HepG2 (cell line): ENCODE measurements around the gene PGGT1B. TPM values are rescaled to one million over a fixed set of nuclear protein-coding genes. Genes with fewer than 3 reads are reported as not detected.

Experiments used
- ATAC-seq: fragments of 200-7000 bp; cut with Tn5 transposase; 3 replicates; pipeline ENCODE4 v1.9.1; 2020; ENCODE audit warnings: mild to moderate bottlenecking, moderate library complexity
- BruUV-seq: library from RNA; stranded (reverse); fragments of 400-500 nt; replicated peaks from 2 replicates; lab custom pipeline; 2021; lab: Mats Ljungman, UMichigan
- CTCF ChIA-PET: fragments of 300-600 bp; formaldehyde crosslinking; extraction: SDS; loops from one replicate; lab custom pipeline; 2021; ENCODE audit warnings: low total read pairs, inconsistent platforms, low intra/inter-chr PET ratio; lab: Yijun Ruan, JAX
- POLR2A ChIA-PET: fragments of 350-600 bp; sonication (Branson Sonifier 250); formaldehyde crosslinking; loops from one replicate; lab custom pipeline; 2020; ENCODE audit warnings: antibody characterized with exemption, inconsistent platforms; lab: Yijun Ruan, JAX
- DNase-seq: peaks from one replicate; pipeline ENCODE4 v3.0.0-alpha.2; 2015; ENCODE audit warnings: low spot score
- FAIRE-seq: peaks from 3 replicates; lab custom pipeline; 2011; peaks lifted over from hg19 to GRCh38; lab: Jason Lieb, UNC
- H2AFZ ChIP-seq: one replicate; pipeline ENCODE4 v1.6.1; 2011; ENCODE audit warnings: low read length, inconsistent platforms
- H3K27ac ChIP-seq: fragments of 300-600 bp; 3 replicates; pipeline ENCODE4 v1.8.0; 2011; ENCODE audit warnings: mixed run types, mild to moderate bottlenecking, mixed read lengths, low read length, inconsistent platforms; ENCODE audit not compliant: insufficient read depth; ENCODE audit errors: extremely low read length
- H3K27me3 ChIP-seq, 2 experiments: fragments of 200-600 bp in 1 of 2; 2 replicates in 1 of 2; 3 replicates in 1 of 2; pipeline versions ENCODE4 v1.6.0 to v1.8.0; 2011; ENCODE audit warnings: low read length in 2 of 2, mild to moderate bottlenecking in 2 of 2, moderate library complexity in 2 of 2, inconsistent platforms in 1 of 2; ENCODE audit not compliant: insufficient read depth in 2 of 2, control insufficient read depth in 1 of 2
- H3K36me3 ChIP-seq, 2 experiments: fragments of 200-600 bp in 1 of 2; replicated peaks in 1 of 2; 2 replicates in 1 of 2; 3 replicates in 1 of 2; pipeline versions ENCODE4 v1.5.1 to v1.8.0; 2011; ENCODE audit warnings: low read length in 2 of 2, inconsistent platforms in 1 of 2; ENCODE audit not compliant: insufficient read depth in 2 of 2, control insufficient read depth in 1 of 2
- H3K4me1 ChIP-seq: 2 replicates; pipeline ENCODE4 v1.5.1; 2012; ENCODE audit warnings: low read length, inconsistent platforms; ENCODE audit not compliant: insufficient read depth
- H3K4me2 ChIP-seq: 2 replicates; pipeline ENCODE4 v1.6.0; 2011; ENCODE audit warnings: low read depth, low read length, inconsistent platforms
- H3K4me3 ChIP-seq, 3 experiments: fragments of 200-600 bp in 1 of 3; sonication (generic), shearing (Covaris generic) in 1 of 3; replicated peaks in 1 of 3; 2 replicates each; pipeline ENCODE4 v1.5.1; 2011 to 2016; ENCODE audit warnings: low read length in 3 of 3, inconsistent platforms in 2 of 3, low read depth in 2 of 3, mild to moderate bottlenecking in 2 of 3, control low read depth in 1 of 3, mixed read lengths in 1 of 3; ENCODE audit not compliant: insufficient read depth in 1 of 3
- H3K79me2 ChIP-seq: one replicate; pipeline ENCODE4 v1.6.1; 2011; ENCODE audit warnings: low read length, inconsistent platforms; ENCODE audit not compliant: insufficient read depth
- H3K9ac ChIP-seq: 2 replicates; pipeline ENCODE4 v1.6.0; 2011; ENCODE audit warnings: mild to moderate bottlenecking, low read depth, low read length, inconsistent platforms; ENCODE audit not compliant: insufficient read depth
- H3K9me3 ChIP-seq: 2 replicates; pipeline ENCODE4 v1.5.1; 2012; ENCODE audit warnings: mild to moderate bottlenecking, low read length
- H4K20me1 ChIP-seq: 2 replicates; pipeline ENCODE4 v1.6.0; 2011; ENCODE audit warnings: inconsistent platforms, mild to moderate bottlenecking, low read length, moderate library complexity; ENCODE audit not compliant: insufficient read depth
- ELF1 ChIP-seq: sonication (generic); formaldehyde crosslinking; IDR thresholded peaks from 2 replicates; pipeline ENCODE4 v1.4.0; 2020; ENCODE audit warnings: missing genetic modification reagents
- HNF1A ChIP-seq, 2 experiments: sonication (generic) in 1 of 2; formaldehyde crosslinking in 1 of 2; IDR thresholded peaks; 2 replicates each; pipeline versions ENCODE4 v1.4.0 to v1.6.1; 2016 to 2020; ENCODE audit warnings: borderline replicate concordance in 1 of 2, low read depth in 1 of 2, mild to moderate bottlenecking in 1 of 2, missing genetic modification reagents in 1 of 2
- HNRNPH1 ChIP-seq: fragments of 200-400 bp; formaldehyde crosslinking; optimal IDR thresholded peaks from 2 replicates; pipeline ENCODE3; 2017; ENCODE audit warnings: mild to moderate bottlenecking, low read depth, low read length
- KAT2B ChIP-seq: fragments of 150-350 bp; IDR thresholded peaks from 2 replicates; pipeline ENCODE4 v1.6.1; 2014; ENCODE audit warnings: low read depth, low read length, borderline replicate concordance
- KMT2B ChIP-seq: IDR thresholded peaks from 2 replicates; pipeline ENCODE4 v1.6.1; 2016; ENCODE audit warnings: missing genetic modification reagents, missing compliant biosample characterization
- MXD3 ChIP-seq: IDR thresholded peaks from 2 replicates; pipeline ENCODE4 v1.6.1; 2016; ENCODE audit warnings: mild to moderate bottlenecking, missing biosample characterization, missing genetic modification reagents
- PRMT3 ChIP-seq: sonication (generic); formaldehyde crosslinking; IDR thresholded peaks from 2 replicates; pipeline ENCODE4 v1.8.1; 2022; ENCODE audit warnings: low read depth, mild to moderate bottlenecking, moderate library complexity, missing genetic modification reagents, borderline replicate concordance
- SNRNP70 ChIP-seq: fragments of 200-400 bp; formaldehyde crosslinking; IDR thresholded peaks from 2 replicates; pipeline ENCODE4 v1.6.1; 2017; ENCODE audit warnings: mild to moderate bottlenecking, low read depth, low read length, moderate library complexity
- TSC22D2 ChIP-seq: sonication (generic); formaldehyde crosslinking; IDR thresholded peaks from 2 replicates; pipeline ENCODE4 v1.5.1; 2020; ENCODE audit warnings: missing genetic modification reagents, mild to moderate bottlenecking, borderline replicate concordance
- YY1 ChIP-seq: IDR thresholded peaks from 2 replicates; pipeline ENCODE4 v1.6.1; 2011; ENCODE audit warnings: low read length, low read depth, moderate library complexity, mild to moderate bottlenecking; ENCODE audit not compliant: insufficient read depth, insufficient replicate concordance
- ZNF639 ChIP-seq: conservative IDR thresholded peaks from 2 replicates; pipeline ENCODE4 v1.6.1; 2018; ENCODE audit warnings: missing genetic modification reagents
- ZNF710 ChIP-seq: sonication (generic); formaldehyde crosslinking; IDR thresholded peaks from 2 replicates; pipeline ENCODE4 v1.5.0; 2020; ENCODE audit warnings: mild to moderate bottlenecking, missing genetic modification reagents, borderline replicate concordance
- ZNF761 ChIP-seq: sonication (generic); formaldehyde crosslinking; conservative IDR thresholded peaks from 2 replicates; pipeline ENCODE4 v1.4.0; 2020; ENCODE audit warnings: mild to moderate bottlenecking, missing genetic modification reagents
- ZUFSP ChIP-seq: sonication (generic); formaldehyde crosslinking; IDR thresholded peaks from 2 replicates; pipeline ENCODE4 v1.9.0; 2021; ENCODE audit warnings: missing genetic modification reagents, mild to moderate bottlenecking, borderline replicate concordance
- in situ Hi-C: cut with HindIII; loops from 2 replicates; pipeline ENCODE4 v1.10.0; 2017; ENCODE audit warnings: low pct_unique_long_range_greater_than_20kb; ENCODE audit not compliant: extremely low pct_ligation_motif_present
- intact Hi-C: fragments of 100-400 bp; cut with micrococcal nuclease; formaldehyde crosslinking; loops from one replicate; pipeline ENCODE4 v1.10.0; 2022; ENCODE audit not compliant: unreplicated experiment
- polyA plus RNA-seq, 8 experiments: library from polyadenylated mRNA; depleted of rRNA in 3 of 8; stranded (reverse) in 7 of 8; unstranded in 1 of 8; fragments of >200 nt; fragmentation: Illumina TruSeq in 4 of 8; extraction: Trizol in 4 of 8; gene quantifications; 2 replicates each; pipeline versions ENCODE4 v1.2.1 to v1.2.3, GENCODE V29; 2011 to 2016; ENCODE audit warnings: low read depth in 4 of 8, missing spikeins in 1 of 8, mixed read lengths in 1 of 8; ENCODE audit not compliant: insufficient read depth in 1 of 8
- total RNA-seq, 5 experiments: library from RNA; depleted of rRNA; stranded (reverse); fragments of >200 nt; fragmentation: Illumina TruSeq; extraction: Trizol; gene quantifications; 2 replicates each; pipeline ENCODE4 v1.2.3, GENCODE V29; 2016; ENCODE audit warnings: low read depth in 1 of 5

Gene PGGT1B
- total and polyA plus RNA-seq, 2 of the 13 experiments (the other 11 are each of a cell fraction or from before 2014, with no cell fraction given) = 2.4 to 42.7 TPM

GRCh38 chr5:115181757-115182156 lies 80.9 kb downstream of the PGGT1B start:
- H3K27ac ChIP-seq = no peak overlapping the region
- no peak overlapping the region for H2AFZ ChIP-seq
- ATAC-seq = no peak
- H4K20me1 ChIP-seq = no peaks in the 10 kb centered on the region
- FAIRE-seq = no peak
- H3K9ac ChIP-seq = no peak overlapping the region
- no peaks in the 10 kb centered on the region for H3K36me3 ChIP-seq
- POLR2A ChIA-PET = no interaction called here
- in situ Hi-C loops = no loop called here
- H3K4me2 ChIP-seq = no peak overlapping the region
- CTCF ChIA-PET = no interaction called here
- intact Hi-C loops = loop anchor here (5.0 kb wide), 1 partner anchor 61 kb away; no protein-coding TSS in a partner anchor
- H3K27me3 ChIP-seq = peaks cover 3 to 54% of the 10 kb centered on the region in 2 experiments
- no peaks in the 10 kb centered on the region for H3K79me2 ChIP-seq
- peaks cover 5% of the 10 kb centered on the region; the same call in 1 of the 2 replicates for H3K4me1 ChIP-seq
- no peak for DNase-seq
- BruUV-seq = no TSS peak
- H3K4me3 ChIP-seq = no peak overlapping the region
- H3K9me3 ChIP-seq = no peaks in the 10 kb centered on the region
- TF ChIP-seq ZNF639 (CRISPR knock-in tag) (no peak), ELF1 (no peak), YY1 (no peak), ZNF761 (CRISPR knock-in tag) (no peak), ZUFSP (no peak), KAT2B (no peak), TSC22D2 (CRISPR knock-in tag) (no peak), ZNF710 (CRISPR knock-in tag) (no peak), HNF1A (IDR thresholded peaks at IDR 0.05; ENCODE audit: low read depth) (no peak), HNF1A (CRISPR knock-in tag; IDR thresholded peaks at IDR 0.05; ENCODE audit: borderline replicate concordance) (no peak), SNRNP70 (no peak), MXD3 (CRISPR knock-in tag) (no peak), PRMT3 (CRISPR knock-in tag) (no peak), HNRNPH1 (no peak), KMT2B (CRISPR knock-in tag) (no peak)
